SK-N-SH (cell line): ENCODE results near the gene RPS6KA2. TPM values are rescaled to one million over a fixed set of nuclear protein-coding genes. Genes with fewer than 3 reads are reported as not detected.

Source experiments
- CTCF ChIA-PET: fragments of 300-600, 350-600 bp; formaldehyde crosslinking; extraction: SDS; loops from one replicate; lab custom pipeline; 2021; lab: Yijun Ruan, JAX
- POLR2A ChIA-PET: fragments of 350-600 bp; sonication (Branson Sonifier 250); formaldehyde crosslinking; extraction: SDS; loops from one replicate; lab custom pipeline; 2020; ENCODE audit warnings: antibody characterized with exemption, inconsistent platforms; lab: Yijun Ruan, JAX
- DNase-seq: peaks from one replicate; pipeline ENCODE4 v3.0.0; 2012
- H2AFZ ChIP-seq: fragments of 200-600 bp; sonication (generic); 2 replicates; pipeline ENCODE4 v1.8.1; 2016; ENCODE audit warnings: antibody characterized with exemption, mild to moderate bottlenecking, low read depth
- H3F3A ChIP-seq: fragments of 200-600 bp; sonication (generic); replicated peaks from 2 replicates; pipeline ENCODE3; 2016; ENCODE audit warnings: antibody characterized with exemption, mild to moderate bottlenecking; ENCODE audit not compliant: insufficient read depth
- H3K27ac ChIP-seq, 2 experiments: fragments of 200-500 bp in 1 of 2; fragments of 200-600 bp in 1 of 2; sonication (Bioruptor generic) in 1 of 2; sonication (generic), shearing (Covaris generic) in 1 of 2; 2 replicates each; pipeline versions ENCODE4 v1.5.1 to v1.6.1; 2014 to 2016; ENCODE audit warnings: low read depth in 2 of 2, inconsistent platforms in 1 of 2, low read length in 1 of 2, mild to moderate bottlenecking in 1 of 2, mixed read lengths in 1 of 2
- H3K27me3 ChIP-seq: fragments of 200-600 bp; sonication (generic), shearing (Covaris generic); 2 replicates; pipeline ENCODE4 v1.6.1; 2016; ENCODE audit warnings: mixed run types; ENCODE audit not compliant: insufficient read depth
- H3K36me3 ChIP-seq, 2 experiments: fragments of 200-500 bp in 1 of 2; fragments of 200-600 bp in 1 of 2; sonication (Bioruptor generic) in 1 of 2; sonication (generic) in 1 of 2; replicated peaks in 1 of 2; 2 replicates each; pipeline versions ENCODE3 to v1.5.1; 2014 to 2016; ENCODE audit warnings: low read length in 1 of 2, mild to moderate bottlenecking in 1 of 2; ENCODE audit not compliant: insufficient read depth in 2 of 2, control insufficient read depth in 1 of 2
- H3K4me1 ChIP-seq, 2 experiments: fragments of 200-500 bp in 1 of 2; fragments of 200-600 bp in 1 of 2; sonication (Bioruptor generic) in 1 of 2; sonication (generic), shearing (Covaris generic) in 1 of 2; 2 replicates each; pipeline versions ENCODE4 v1.5.1 to v1.6.1; 2014 to 2016; ENCODE audit warnings: low read depth in 1 of 2, low read length in 1 of 2, mixed run types in 1 of 2; ENCODE audit not compliant: insufficient read depth in 2 of 2, control insufficient read depth in 1 of 2
- H3K4me2 ChIP-seq: fragments of 200-600 bp; sonication (generic), shearing (Covaris generic); 2 replicates; pipeline ENCODE4 v1.6.1; 2017; ENCODE audit warnings: mixed run types
- H3K4me3 ChIP-seq, 2 experiments: fragments of 200-500 bp in 1 of 2; fragments of 200-600 bp in 1 of 2; sonication (Bioruptor generic) in 1 of 2; sonication (generic), shearing (Covaris generic) in 1 of 2; 2 replicates each; pipeline versions ENCODE4 v1.5.1 to v1.8.1; 2014 to 2016; ENCODE audit warnings: low read depth in 2 of 2, inconsistent platforms in 1 of 2, low read length in 1 of 2, mild to moderate bottlenecking in 1 of 2, mixed read lengths in 1 of 2, moderate library complexity in 1 of 2
- H3K79me2 ChIP-seq: fragments of 200-600 bp; sonication (generic); 2 replicates; pipeline ENCODE4 v1.8.1; 2017; ENCODE audit warnings: mild to moderate bottlenecking; ENCODE audit not compliant: insufficient read depth
- H3K9ac ChIP-seq: fragments of 200-600 bp; sonication (generic); 2 replicates; pipeline ENCODE4 v1.6.1; 2017; ENCODE audit warnings: mixed run types
- H3K9me2 ChIP-seq: fragments of 200-600 bp; sonication (generic); 2 replicates; pipeline ENCODE4 v1.6.1; 2017; ENCODE audit warnings: mixed run types
- H3K9me3 ChIP-seq: fragments of 200-600 bp; sonication (generic); 2 replicates; pipeline ENCODE4 v1.6.1; 2017; ENCODE audit warnings: mixed run types, mild to moderate bottlenecking, moderate library complexity
- H4K20me1 ChIP-seq: fragments of 200-600 bp; sonication (generic); 2 replicates; pipeline ENCODE4 v1.6.1; 2017; ENCODE audit warnings: mild to moderate bottlenecking, mixed run types; ENCODE audit not compliant: insufficient read depth
- FOXM1 ChIP-seq: IDR thresholded peaks from 2 replicates; pipeline ENCODE4 v1.4.0; 2012; ENCODE audit warnings: low read depth, mild to moderate bottlenecking
- NFIC ChIP-seq: IDR thresholded peaks from 2 replicates; pipeline ENCODE4 v1.4.0; 2012; ENCODE audit warnings: borderline replicate concordance
- RCOR1 ChIP-seq: fragments of 150-350 bp; IDR thresholded peaks from 2 replicates; pipeline ENCODE4 v1.6.1; 2017; ENCODE audit warnings: antibody characterized with exemption, low read length
- RFX5 ChIP-seq: IDR thresholded peaks from 2 replicates; pipeline ENCODE4 v1.6.1; 2012; ENCODE audit warnings: mild to moderate bottlenecking, improper control_type of control experiment, low read length
- SMC3 ChIP-seq: IDR thresholded peaks from 2 replicates; pipeline ENCODE4 v1.6.1; 2012; ENCODE audit warnings: low read depth, low read length, improper control_type of control experiment
- TAF1 ChIP-seq: IDR thresholded peaks from 2 replicates; pipeline ENCODE4 v1.6.1; 2012; ENCODE audit warnings: low read depth, mild to moderate bottlenecking, low read length, moderate library complexity, borderline replicate concordance
- TEAD4 ChIP-seq: IDR thresholded peaks from 2 replicates; pipeline ENCODE4 v1.4.0; 2012; ENCODE audit warnings: mild to moderate bottlenecking, borderline replicate concordance; ENCODE audit not compliant: insufficient read depth
- WGBS: methylation state at CpG from one replicate; pipeline ENCODE4 v1.1.6; 2017; ENCODE audit warnings: low lambda C conversion rate; 5-methylcytosine and 5-hydroxymethylcytosine counted together
- polyA plus RNA-seq, 3 experiments: library from polyadenylated mRNA; depleted of rRNA; stranded (reverse); fragments of >200 nt; gene quantifications; 2 replicates each; pipeline ENCODE4 v1.2.3, GENCODE V29; 2012
- TF ChIP-seq, protein P1 (sequence below): IDR thresholded peaks from 2 replicates; pipeline ENCODE4 v1.4.0; 2012; ENCODE audit warnings: low read depth, borderline replicate concordance
- TF ChIP-seq, protein P2 (sequence below): fragments of 150-350 bp; IDR thresholded peaks from 2 replicates; pipeline ENCODE4 v1.6.1; 2017; ENCODE audit warnings: antibody characterized with exemption, low read length, low read depth, borderline replicate concordance
- TF ChIP-seq, protein P3 (sequence below): IDR thresholded peaks from 2 replicates; pipeline ENCODE4 v1.4.0; 2012; ENCODE audit warnings: low read depth
- TF ChIP-seq, protein P4 (sequence below): IDR thresholded peaks from 2 replicates; pipeline ENCODE4 v1.6.1; 2012; ENCODE audit warnings: mild to moderate bottlenecking, low read depth, low read length, moderate library complexity
- TF ChIP-seq, protein P5 (sequence below): IDR thresholded peaks from 2 replicates; pipeline ENCODE4; 2012
- TF ChIP-seq, protein P6 (sequence below): IDR thresholded peaks from 2 replicates; pipeline ENCODE4 v1.4.0; 2012; ENCODE audit warnings: low read depth, borderline replicate concordance

RPS6KA2 gene
- polyA plus RNA-seq, 1 of the 3 experiments (the other 2 are of a cell fraction), result 59.5 TPM

DNA sequence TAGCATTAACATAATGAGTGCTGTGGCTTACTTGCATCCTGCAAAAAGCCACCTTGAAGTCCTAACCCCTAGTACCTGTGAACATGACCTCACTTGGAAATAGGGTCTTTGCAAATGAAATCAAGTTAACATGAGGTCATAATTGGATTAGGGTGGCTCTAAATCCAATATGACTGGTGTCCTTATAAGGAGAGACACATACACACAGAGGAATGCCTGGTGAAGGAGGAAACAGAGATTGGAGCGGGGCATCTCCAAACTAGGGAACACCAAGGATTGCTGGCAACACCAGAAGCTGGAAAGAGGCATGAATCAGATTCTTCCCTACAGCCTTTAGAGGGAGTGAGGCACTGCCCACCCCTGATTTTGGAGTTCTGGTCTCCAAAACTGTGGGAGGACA, 17.6 kb upstream of the RPS6KA2 start:
- H3K36me3 ChIP-seq, result no peaks in the 10 kb centered on the region
- peaks cover 0 to 20% of the 10 kb centered on the region in 2 experiments; a peak in 2 of 4 replicates for H3K4me1 ChIP-seq
- no peaks in the 10 kb centered on the region for H3K9me2 ChIP-seq
- no peaks in the 10 kb centered on the region for H3K9me3 ChIP-seq
- no peak overlapping the region for H3K27ac ChIP-seq
- 62% methylated on average over 1 of the region's 1 CpG for WGBS
- H3F3A ChIP-seq, result no peaks in the 10 kb centered on the region
- ChIA-PET CTCF (interaction anchor here (1.1 kb wide), 1 partner anchor 15 kb away, joined by 3 read pairs; no protein-coding TSS in a partner anchor), POLR2A (no interaction called here)
- no peaks in the 10 kb centered on the region for H4K20me1 ChIP-seq
- H3K27me3 ChIP-seq, result no peaks in the 10 kb centered on the region
- H3K4me2 ChIP-seq, result no peak overlapping the region
- TF ChIP-seq SMC3 (no peak), RFX5 (no peak), TAF1 (no peak)
- TF ChIP-seq, protein P1, sequence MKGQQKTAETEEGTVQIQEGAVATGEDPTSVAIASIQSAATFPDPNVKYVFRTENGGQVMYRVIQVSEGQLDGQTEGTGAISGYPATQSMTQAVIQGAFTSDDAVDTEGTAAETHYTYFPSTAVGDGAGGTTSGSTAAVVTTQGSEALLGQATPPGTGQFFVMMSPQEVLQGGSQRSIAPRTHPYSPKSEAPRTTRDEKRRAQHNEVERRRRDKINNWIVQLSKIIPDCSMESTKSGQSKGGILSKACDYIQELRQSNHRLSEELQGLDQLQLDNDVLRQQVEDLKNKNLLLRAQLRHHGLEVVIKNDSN, result no peak
- TF ChIP-seq, protein P2, sequence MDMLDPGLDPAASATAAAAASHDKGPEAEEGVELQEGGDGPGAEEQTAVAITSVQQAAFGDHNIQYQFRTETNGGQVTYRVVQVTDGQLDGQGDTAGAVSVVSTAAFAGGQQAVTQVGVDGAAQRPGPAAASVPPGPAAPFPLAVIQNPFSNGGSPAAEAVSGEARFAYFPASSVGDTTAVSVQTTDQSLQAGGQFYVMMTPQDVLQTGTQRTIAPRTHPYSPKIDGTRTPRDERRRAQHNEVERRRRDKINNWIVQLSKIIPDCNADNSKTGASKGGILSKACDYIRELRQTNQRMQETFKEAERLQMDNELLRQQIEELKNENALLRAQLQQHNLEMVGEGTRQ, result no peak
- TF ChIP-seq, protein P3, sequence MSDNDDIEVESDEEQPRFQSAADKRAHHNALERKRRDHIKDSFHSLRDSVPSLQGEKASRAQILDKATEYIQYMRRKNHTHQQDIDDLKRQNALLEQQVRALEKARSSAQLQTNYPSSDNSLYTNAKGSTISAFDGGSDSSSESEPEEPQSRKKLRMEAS, result no peak
- TF ChIP-seq, protein P4, sequence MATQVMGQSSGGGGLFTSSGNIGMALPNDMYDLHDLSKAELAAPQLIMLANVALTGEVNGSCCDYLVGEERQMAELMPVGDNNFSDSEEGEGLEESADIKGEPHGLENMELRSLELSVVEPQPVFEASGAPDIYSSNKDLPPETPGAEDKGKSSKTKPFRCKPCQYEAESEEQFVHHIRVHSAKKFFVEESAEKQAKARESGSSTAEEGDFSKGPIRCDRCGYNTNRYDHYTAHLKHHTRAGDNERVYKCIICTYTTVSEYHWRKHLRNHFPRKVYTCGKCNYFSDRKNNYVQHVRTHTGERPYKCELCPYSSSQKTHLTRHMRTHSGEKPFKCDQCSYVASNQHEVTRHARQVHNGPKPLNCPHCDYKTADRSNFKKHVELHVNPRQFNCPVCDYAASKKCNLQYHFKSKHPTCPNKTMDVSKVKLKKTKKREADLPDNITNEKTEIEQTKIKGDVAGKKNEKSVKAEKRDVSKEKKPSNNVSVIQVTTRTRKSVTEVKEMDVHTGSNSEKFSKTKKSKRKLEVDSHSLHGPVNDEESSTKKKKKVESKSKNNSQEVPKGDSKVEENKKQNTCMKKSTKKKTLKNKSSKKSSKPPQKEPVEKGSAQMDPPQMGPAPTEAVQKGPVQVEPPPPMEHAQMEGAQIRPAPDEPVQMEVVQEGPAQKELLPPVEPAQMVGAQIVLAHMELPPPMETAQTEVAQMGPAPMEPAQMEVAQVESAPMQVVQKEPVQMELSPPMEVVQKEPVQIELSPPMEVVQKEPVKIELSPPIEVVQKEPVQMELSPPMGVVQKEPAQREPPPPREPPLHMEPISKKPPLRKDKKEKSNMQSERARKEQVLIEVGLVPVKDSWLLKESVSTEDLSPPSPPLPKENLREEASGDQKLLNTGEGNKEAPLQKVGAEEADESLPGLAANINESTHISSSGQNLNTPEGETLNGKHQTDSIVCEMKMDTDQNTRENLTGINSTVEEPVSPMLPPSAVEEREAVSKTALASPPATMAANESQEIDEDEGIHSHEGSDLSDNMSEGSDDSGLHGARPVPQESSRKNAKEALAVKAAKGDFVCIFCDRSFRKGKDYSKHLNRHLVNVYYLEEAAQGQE, result no peak
- H2AFZ ChIP-seq, result no peak overlapping the region
- no peak for DNase-seq
- H3K9ac ChIP-seq, result no peak overlapping the region
- H3K4me3 ChIP-seq, result no peak overlapping the region
- no peaks in the 10 kb centered on the region for H3K79me2 ChIP-seq

DNA sequence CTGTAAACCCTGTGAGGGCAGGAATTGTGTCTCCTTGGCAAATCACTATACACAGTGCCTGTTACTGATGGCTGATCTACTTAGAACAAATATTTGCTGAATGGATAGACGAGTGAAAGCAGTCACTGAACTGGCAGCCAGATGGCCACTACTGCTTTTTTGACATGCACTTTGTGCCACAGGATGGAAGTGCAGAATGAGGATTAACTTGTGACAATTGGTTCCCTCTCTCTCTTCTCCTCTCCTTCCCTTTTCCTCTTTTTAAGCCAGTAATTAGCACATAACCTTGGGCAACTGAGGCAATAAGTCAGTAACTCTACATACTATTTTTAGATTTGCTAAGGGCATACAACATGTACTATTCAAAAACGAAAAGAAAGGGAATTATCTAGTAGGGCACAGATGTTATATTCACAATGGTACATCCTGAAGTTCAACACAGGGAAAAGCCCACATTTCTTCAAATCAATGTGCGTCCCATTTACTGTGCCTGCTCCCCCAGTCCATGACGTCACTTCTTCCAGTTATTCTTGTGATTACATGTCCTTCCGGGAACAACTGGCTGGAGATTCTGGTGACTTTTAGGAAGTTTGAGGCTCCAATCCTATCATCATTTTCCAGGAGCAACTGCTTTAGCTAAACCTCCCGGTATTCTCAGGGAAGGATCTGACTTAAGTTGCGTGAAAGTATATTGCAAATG, 17.0 kb upstream of the RPS6KA2 start:
- Histone ChIP-seq H4K20me1 (no peaks in the 10 kb centered on the region), H3K4me3 (no peak overlapping the region), H3K4me2 (no peak overlapping the region), H3K9me2 (no peaks in the 10 kb centered on the region), H3K36me3 (no peaks in the 10 kb centered on the region), H3K79me2 (no peaks in the 10 kb centered on the region), H3K9me3 (no peaks in the 10 kb centered on the region), H3F3A (no peaks in the 10 kb centered on the region), H3K4me1 (peaks cover 0 to 17% of the 10 kb centered on the region in 2 experiments; a peak in 2 of 4 replicates), H3K27ac (no peak overlapping the region), H3K9ac (no peak overlapping the region), H3K27me3 (no peaks in the 10 kb centered on the region), H2AFZ (no peak overlapping the region)
- DNase-seq, result no peak
- 66% methylated on average over 7 of the region's 7 CpGs for WGBS
- ChIA-PET POLR2A (no interaction called here), CTCF (no interaction called here)
- TF ChIP-seq FOXM1 (no peak), TEAD4 (no peak), NFIC (no peak), RCOR1 (no peak)
- TF ChIP-seq, protein P5, sequence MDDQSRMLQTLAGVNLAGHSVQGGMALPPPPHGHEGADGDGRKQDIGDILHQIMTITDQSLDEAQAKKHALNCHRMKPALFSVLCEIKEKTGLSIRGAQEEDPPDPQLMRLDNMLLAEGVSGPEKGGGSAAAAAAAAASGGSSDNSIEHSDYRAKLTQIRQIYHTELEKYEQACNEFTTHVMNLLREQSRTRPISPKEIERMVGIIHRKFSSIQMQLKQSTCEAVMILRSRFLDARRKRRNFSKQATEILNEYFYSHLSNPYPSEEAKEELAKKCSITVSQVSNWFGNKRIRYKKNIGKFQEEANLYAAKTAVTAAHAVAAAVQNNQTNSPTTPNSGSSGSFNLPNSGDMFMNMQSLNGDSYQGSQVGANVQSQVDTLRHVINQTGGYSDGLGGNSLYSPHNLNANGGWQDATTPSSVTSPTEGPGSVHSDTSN, result no peak
- TF ChIP-seq, protein P3, result no peak
- TF ChIP-seq, protein P1, result no peak
- TF ChIP-seq, protein P2, result no peak
- TF ChIP-seq, protein P6, sequence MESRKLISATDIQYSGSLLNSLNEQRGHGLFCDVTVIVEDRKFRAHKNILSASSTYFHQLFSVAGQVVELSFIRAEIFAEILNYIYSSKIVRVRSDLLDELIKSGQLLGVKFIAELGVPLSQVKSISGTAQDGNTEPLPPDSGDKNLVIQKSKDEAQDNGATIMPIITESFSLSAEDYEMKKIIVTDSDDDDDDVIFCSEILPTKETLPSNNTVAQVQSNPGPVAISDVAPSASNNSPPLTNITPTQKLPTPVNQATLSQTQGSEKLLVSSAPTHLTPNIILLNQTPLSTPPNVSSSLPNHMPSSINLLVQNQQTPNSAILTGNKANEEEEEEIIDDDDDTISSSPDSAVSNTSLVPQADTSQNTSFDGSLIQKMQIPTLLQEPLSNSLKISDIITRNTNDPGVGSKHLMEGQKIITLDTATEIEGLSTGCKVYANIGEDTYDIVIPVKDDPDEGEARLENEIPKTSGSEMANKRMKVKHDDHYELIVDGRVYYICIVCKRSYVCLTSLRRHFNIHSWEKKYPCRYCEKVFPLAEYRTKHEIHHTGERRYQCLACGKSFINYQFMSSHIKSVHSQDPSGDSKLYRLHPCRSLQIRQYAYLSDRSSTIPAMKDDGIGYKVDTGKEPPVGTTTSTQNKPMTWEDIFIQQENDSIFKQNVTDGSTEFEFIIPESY, result no peak
